NCI-H146 treated with DMSO at 0.1 percent for 48 hours (cell line): Measurements from ENCODE around the gene PPIB.
"Not testable (repeated sequence)": the region's sequence is repeated elsewhere in the genome, so short reads cannot be mapped to it uniquely, and the experiment has no call there.

Source experiments
- DNase-seq: peaks from one replicate; lab custom pipeline; 2025; ENCODE audit not compliant: unreplicated experiment; lab: John Stamatoyannopoulos, UW

The PPIB gene

DNA sequence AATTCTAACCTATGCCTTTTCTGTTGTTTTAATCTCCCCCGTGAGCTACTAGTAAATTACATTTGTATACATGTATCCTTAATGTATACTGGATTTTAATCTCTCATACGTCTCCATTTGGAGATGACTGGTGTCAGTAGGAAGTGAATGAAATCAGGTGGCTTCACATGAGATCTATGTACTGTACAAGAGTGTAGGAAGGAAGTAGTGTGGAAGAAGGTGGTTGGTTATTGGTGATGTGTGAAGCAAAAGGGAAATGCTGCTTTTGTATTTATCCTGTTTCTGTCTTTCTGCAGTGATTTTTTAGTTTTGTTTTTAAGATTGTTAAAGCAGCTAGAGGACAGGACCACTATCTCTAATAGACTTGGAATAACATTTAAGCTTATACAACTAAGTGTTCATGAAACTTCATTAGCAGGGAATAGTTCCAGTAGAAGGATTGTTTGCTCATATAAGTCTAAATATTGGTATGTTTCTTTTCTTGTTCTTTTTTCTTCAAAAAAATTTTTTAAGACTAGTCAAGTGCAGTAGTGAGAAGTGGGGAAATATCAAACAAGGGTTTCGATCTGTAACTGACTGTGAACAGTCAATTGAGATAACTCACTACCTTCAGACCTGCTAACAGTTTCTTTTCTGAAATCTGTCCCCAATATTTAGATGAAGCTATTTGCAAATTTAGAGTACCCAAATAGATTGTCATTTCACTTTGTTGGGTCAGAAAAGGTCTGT, 51.7 kb downstream of the PPIB start:
- DNase-seq, result no peak

DNA sequence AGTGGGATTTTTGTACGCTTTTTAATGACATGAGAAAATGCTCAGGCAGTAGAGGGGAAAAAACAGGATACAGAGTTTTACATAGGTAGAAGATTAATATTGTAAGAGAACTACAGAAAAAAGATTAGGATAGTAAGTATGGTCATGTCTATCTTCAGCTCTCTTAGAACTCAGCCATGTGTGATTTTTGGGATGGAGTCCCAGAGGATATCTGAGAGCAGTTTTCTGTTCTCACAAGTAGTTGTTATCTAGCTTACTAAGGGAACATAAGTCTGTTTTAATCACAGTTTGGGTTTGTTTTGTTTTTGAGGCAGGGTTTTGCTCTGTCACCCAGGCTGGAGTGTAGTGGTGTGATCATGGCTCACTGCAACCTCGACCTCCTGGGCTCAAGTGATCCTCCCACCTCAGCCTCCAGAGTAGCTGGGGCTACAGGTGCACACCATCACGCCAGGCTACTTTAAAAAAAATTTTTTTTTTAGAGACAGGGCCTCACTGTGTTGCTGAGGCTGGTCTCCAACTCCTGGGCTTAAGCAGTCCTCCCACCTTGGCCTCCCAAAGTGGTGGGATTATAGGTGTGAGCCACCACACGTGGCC, 52.6 kb downstream of the PPIB start:
- DNase-seq, result not testable (repeated sequence)

DNA sequence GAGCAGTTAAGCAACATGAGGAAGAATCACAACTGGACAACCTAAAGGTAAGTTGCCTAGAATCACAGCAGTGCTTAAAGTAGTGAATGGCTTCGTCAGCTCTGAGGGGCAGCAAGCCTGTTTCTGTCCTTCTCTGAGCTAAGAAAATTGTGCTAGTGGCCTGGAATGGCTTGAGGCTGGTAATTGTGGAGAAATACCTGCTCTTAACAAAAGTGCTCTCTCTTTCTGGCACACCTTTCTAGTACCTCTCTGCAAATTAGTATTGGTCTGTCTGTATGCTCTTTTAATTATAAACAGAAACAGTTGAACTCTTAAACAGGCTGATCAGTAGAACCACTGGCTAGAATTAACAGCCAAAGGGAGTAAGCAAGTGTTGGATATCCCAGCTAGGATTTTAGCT, 55.5 kb downstream of the PPIB start:
- DNase-seq, result no peak
